HG03097 (cell line): Measurements from ENCODE around the gene CD2AP.
"Not testable (repeated sequence)": the region's sequence is repeated elsewhere in the genome, so short reads cannot be mapped to it uniquely, and the experiment has no call there.

Experiments used
- ATAC-seq: cut with Tn5 transposase; IDR thresholded peaks from one replicate; pipeline ENCODE4 v1.9.1; 2021; ENCODE audit not compliant: unreplicated experiment, low FRiP score

Gene CD2AP

GRCh38 chr6:47477497-47478232 is at the start of gene CD2AP:
CD2AP (plus strand) TSS chr6:47477789; CDS start chr6:47478245, 456 bp downstream.
- peak; percentile 73 for ATAC-seq

- no peak for ATAC-seq
Observed at GRCh38 chr6:47428288-47428687, 49.3 kb upstream of the CD2AP start.

- no peak for ATAC-seq
Observed at GRCh38 chr6:47428746-47429664, 48.6 kb upstream of the CD2AP start.

GRCh38 chr6:47434372-47435253 is 43.0 kb upstream of the CD2AP start:
- ATAC-seq, result no peak

- ATAC-seq, result no peak
Observed at GRCh38 chr6:47435254-47435612, 42.4 kb upstream of the CD2AP start.

- peak; percentile 60 for ATAC-seq
Observed at GRCh38 chr6:47437592-47437991, 40.0 kb upstream of the CD2AP start.

GRCh38 chr6:47438481-47439347 is 38.9 kb upstream of the CD2AP start:
- ATAC-seq, result peak; percentile 58

- ATAC-seq, result no peak
Observed at GRCh38 chr6:47439348-47439668, 38.3 kb upstream of the CD2AP start.

- ATAC-seq, result no peak
Observed at GRCh38 chr6:47440719-47441118, 36.9 kb upstream of the CD2AP start.

GRCh38 chr6:47444964-47445363 is 32.6 kb upstream of the CD2AP start:
- not testable (repeated sequence) for ATAC-seq

GRCh38 chr6:47446669-47447330 is 30.8 kb upstream of the CD2AP start:
- no peak for ATAC-seq

GRCh38 chr6:47447722-47448121 is 29.9 kb upstream of the CD2AP start:
- ATAC-seq, result no peak

- ATAC-seq, result no peak
Observed at GRCh38 chr6:47451162-47451561, 26.4 kb upstream of the CD2AP start.

- no peak for ATAC-seq
Observed at GRCh38 chr6:47452899-47453298, 24.7 kb upstream of the CD2AP start.

- ATAC-seq, result no peak
Observed at GRCh38 chr6:47453372-47453936, 24.1 kb upstream of the CD2AP start.

GRCh38 chr6:47454713-47455396 is 22.7 kb upstream of the CD2AP start:
- no peak for ATAC-seq

GRCh38 chr6:47455533-47456209 is 21.9 kb upstream of the CD2AP start:
- ATAC-seq, result no peak

GRCh38 chr6:47456536-47456975 is 21.0 kb upstream of the CD2AP start:
- ATAC-seq, result no peak
